ENCODE measurements around the gene ASPDH.

ASPDH gene

GRCh38 chr19:50494186-50495019, 19.3 kb downstream of the ASPDH start:
- DNase-seq, result no peak

GRCh38 chr19:50493171-50493570, 20.5 kb downstream of the ASPDH start:
- DNase-seq, result no peak

- DNase-seq, result peak; percentile 43
These were observed 21.2 kb downstream of the ASPDH start for GRCh38 chr19:50492303-50493052.

- no peak for DNase-seq
These were observed 22.7 kb downstream of the ASPDH start for GRCh38 chr19:50490991-50491472.

DNA sequence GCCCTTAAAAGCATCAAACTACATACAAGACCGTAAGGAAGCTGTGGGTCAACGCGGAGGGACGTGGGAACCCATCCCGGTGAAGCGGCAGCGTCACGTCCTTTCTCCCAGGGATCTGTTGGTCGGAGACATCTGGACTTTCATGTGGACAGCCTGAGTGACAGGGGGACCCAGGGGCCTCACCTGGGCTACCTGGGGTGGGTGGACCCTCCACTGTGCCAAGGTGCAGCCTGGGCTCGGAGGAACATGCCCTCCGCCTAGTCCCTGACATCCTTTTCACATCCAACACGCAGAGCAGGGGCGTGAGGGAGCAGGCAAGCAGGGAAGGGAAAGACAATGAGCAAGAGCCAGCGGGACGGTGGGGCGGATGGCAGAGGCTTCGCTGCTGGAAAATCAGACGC, 23.3 kb downstream of the ASPDH start:
- DNase-seq, result no peak

- no peak for DNase-seq
These were observed 24.2 kb downstream of the ASPDH start for GRCh38 chr19:50489461-50490011.

- DNase-seq, result no peak
These were observed 25.1 kb downstream of the ASPDH start for GRCh38 chr19:50488389-50489194.

GRCh38 chr19:50486823-50487515, 26.7 kb downstream of the ASPDH start:
- DNase-seq, result peak; percentile 57

GRCh38 chr19:50485284-50485955, 28.3 kb downstream of the ASPDH start:
- no peak for DNase-seq

DNA sequence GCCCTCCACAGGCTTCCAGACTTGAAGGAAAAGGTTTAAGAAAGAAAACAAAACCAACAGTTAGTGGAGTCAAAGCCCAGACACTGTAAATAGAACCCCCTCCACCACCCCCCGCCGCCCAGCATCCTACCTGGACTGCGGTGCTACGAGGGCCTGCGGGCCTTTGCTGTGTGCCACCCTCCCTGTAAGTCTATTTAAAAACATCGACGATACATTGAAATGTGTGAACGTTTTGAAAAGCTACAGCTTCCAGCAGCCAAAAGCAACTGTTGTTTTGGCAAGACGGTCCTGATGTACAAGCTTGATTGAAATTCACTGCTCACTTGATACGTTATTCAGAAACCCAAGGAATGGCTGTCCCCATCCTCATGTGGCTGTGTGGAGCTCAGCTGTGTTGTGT, 30.8 kb downstream of the ASPDH start:
- DNase-seq, result no peak

DNA sequence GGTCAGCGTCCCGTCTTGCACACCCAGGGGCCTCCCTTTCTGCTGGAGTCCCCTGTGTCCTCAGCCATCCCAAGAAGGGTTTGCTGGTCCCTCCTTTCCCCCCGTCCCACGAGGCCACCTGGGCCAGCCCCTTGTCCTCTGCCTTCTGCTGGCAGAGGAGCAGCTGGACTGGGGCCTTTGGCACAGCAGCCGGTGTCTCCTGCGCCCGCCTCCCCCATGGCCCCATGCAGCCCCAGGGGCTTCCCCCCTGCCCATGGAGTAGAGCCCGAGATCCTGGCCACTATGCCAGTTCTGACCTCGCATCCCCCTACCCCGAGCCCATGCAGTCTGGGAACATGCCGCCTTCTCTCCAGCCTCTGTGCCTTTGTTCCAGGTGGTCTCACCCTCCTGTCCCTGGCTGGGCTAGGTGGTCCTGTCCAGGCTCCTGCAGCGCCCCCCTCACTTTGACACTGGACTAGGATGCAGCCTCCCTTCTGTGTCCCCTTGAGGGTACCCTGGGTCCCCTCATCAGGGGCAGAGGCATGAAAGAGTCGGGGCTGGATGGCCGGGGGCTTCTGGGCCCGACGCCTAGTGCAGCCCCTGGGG, 31.4 kb downstream of the ASPDH start:
- no peak for DNase-seq

DNA sequence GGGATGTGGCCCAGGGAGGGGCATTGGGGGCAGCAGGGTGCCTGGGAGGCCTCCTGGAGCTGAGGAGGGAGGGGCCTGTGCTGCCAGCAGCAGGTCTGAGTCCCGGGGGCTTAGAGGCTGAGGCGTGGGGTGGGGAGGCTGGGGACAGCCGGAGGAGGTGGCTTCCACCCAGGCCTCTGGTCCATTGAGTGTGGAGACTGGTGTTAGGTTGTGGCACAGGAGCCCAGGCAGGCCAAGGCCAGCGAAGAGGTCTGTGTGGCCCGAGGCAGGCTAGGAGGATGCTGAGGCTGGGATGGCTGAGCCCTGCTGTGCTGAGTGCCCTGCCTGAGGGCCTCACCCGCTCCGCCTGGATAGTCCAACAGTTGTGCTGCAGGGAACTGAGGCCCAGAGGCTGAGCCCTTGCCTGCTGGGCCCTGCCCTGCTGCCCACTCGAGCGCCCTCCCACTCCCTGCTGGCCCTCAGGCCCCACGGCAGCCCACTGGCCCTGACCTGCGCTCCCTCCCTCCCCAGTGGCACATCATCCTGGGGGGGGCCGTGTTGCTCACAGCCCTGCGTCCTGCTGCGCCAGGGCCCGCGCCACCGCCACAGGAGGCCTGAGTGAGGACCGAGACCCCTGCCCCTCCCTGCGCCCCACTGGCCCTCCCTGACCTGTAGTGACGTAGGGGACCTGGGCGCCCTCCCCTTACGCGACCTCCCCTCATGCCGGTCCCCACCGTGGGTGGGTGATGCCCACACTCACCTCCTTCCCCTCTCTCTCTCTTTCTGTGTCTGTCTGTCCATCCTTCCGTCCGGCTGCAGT, 32.2 kb downstream of the ASPDH start:
- no peak for DNase-seq

GRCh38 chr19:50480281-50481111, 33.2 kb downstream of the ASPDH start:
- no peak for DNase-seq

DNA sequence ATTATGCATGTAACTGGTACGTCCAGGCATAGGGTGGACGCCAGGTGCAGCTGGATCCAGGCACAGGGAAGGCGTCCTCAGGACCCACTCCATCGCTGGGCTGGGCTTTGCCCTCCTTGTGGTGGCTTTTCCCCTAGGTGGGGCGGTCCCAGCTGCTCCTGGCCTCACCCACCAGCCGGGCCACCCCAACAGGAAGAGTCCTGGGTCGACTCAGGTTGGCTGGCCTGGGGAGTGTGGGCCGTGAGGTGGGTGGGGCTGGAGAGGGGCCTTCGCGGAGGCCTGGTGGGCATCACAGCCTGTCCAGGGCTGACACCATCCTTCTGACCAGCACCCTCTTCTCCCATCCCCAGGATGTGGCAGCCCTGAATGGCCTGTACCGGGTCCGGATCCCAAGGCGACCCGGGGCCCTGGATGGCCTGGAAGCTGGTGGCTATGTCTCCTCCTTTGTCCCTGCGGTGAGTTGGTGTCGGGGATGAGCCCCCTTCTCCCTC, 33.9 kb downstream of the ASPDH start:
- no peak for DNase-seq

- peak; percentile 11 for DNase-seq
These were observed 34.6 kb downstream of the ASPDH start for GRCh38 chr19:50478901-50479715.

DNA sequence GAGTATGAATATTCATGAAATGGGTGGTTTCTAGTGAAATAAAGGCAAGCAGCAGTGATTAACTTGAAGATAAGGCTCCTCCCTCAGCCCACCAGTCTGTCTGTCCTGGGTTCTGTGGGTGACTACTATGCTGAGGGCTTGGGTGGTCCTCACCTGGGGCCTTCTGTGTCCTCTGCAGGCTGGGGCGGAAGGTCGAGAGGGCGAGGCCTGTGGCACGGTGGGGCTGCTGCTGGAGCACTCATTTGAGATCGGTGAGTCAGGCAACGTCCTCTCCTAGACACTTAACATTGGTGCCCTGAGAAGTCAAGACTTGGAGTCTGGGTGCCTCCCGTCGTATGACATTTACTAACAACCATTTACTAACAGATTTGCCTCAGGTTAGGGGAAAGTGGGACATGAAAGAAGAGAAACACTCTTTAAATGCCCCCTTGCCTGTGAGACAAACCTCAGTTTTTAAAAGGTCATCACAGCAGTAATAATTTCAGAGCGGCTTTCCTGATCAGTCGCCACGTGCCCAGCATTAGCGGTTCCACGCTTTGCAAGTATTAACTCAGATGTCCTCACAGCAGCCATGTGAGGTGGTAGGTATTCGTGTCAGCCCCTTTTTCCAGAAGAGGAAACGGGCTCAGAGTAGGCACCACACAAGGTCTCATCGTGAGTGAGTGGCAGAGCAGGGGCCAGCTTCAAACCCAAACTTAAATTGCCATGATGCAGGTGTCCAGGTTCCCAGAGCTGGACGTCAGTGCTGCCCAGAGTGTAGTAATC, 35.8 kb downstream of the ASPDH start:
- no peak for DNase-seq

- no peak for DNase-seq
These were observed 36.8 kb downstream of the ASPDH start for GRCh38 chr19:50476907-50477238.

Measured in activated naive CD4-positive, alpha-beta T cell treated with Interleukin-2 at 50 U/mL for 16 hours (primary cell).